ENCODE data around the gene PRPF38B.

DNA sequence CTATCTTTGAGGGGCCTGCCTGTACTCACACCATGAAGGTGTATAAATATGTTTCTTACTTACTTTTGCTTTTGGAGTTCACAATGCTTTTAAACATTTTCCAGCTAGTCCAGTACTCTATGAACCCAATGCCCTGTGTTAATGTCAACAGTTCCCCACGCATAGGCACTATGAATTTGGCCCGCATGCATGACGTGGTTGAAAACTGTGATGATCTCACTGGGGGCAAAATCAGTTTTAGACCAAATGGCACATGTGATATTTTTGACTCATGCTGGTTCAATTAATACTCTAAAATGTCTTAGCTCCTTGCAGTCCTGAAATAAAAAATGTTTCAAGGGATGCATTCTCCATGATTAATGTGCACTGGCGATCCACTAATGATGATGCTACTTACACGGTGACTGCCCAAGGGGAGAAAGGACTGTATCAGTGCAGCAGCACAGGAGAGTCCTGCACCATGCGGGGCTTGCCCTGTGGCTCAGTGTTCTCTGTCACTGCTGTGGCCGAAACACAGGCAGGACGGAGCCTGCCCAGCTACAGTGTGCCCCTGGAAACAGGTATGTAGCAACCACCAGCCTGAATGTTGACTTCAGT lies 36.3 kb downstream of the PRPF38B start:
- TF ChIP-seq CTCF (IDR thresholded peaks at IDR 0.05 in 2 of 3, conservative IDR thresholded peaks at IDR 0.05 in 1 of 3; ENCODE audit: insufficient read depth in 2 of 3, low read depth in 1 of 3, low read length in 3 of 3) (no peak), FOXK2 (conservative IDR thresholded peaks at IDR 0.05 in 1 of 2, IDR thresholded peaks at IDR 0.05 in 1 of 2; ENCODE audit: low read depth in 2 of 2) (no peak), EHMT2 (IDR thresholded peaks at IDR 0.05) (no peak), CREB1 (IDR thresholded peaks at IDR 0.05) (no peak), CREB1 (CRISPR knock-in tag; IDR thresholded peaks at IDR 0.05) (no peak), ZBTB17 (CRISPR knock-in tag; IDR thresholded peaks at IDR 0.05) (no peak), NR2C1 (IDR thresholded peaks at IDR 0.05) (no peak), NR2C1 (tag; IDR thresholded peaks at IDR 0.05) (no peak), CXXC5 (CRISPR knock-in tag; IDR thresholded peaks at IDR 0.05) (no peak)
- TF ChIP-seq, protein P1, sequence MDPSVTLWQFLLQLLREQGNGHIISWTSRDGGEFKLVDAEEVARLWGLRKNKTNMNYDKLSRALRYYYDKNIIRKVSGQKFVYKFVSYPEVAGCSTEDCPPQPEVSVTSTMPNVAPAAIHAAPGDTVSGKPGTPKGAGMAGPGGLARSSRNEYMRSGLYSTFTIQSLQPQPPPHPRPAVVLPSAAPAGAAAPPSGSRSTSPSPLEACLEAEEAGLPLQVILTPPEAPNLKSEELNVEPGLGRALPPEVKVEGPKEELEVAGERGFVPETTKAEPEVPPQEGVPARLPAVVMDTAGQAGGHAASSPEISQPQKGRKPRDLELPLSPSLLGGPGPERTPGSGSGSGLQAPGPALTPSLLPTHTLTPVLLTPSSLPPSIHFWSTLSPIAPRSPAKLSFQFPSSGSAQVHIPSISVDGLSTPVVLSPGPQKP (CRISPR knock-in tag; IDR thresholded peaks at IDR 0.05): no peak
- TF ChIP-seq, protein P2, sequence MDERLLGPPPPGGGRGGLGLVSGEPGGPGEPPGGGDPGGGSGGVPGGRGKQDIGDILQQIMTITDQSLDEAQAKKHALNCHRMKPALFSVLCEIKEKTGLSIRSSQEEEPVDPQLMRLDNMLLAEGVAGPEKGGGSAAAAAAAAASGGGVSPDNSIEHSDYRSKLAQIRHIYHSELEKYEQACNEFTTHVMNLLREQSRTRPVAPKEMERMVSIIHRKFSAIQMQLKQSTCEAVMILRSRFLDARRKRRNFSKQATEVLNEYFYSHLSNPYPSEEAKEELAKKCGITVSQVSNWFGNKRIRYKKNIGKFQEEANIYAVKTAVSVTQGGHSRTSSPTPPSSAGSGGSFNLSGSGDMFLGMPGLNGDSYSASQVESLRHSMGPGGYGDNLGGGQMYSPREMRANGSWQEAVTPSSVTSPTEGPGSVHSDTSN (CRISPR knock-in tag; IDR thresholded peaks at IDR 0.05; ENCODE audit: low read depth): no peak
- TF ChIP-seq, protein P2 (tag; conservative IDR thresholded peaks at IDR 0.05; ENCODE audit: low read depth): no peak

Measured in K562 (cell line).